Smooth muscle cell (in vitro differentiated cells): ENCODE data around the gene FOSL2. TPM values are rescaled to one million over a fixed set of nuclear protein-coding genes. Genes with fewer than 3 reads are reported as not detected.

Experiments used
- DNase-seq: peaks from one replicate; lab custom pipeline; 2025; ENCODE audit not compliant: unreplicated experiment; lab: John Stamatoyannopoulos, UW
- H2AFZ ChIP-seq: fragments of 200-600 bp; sonication (generic); 2 replicates; pipeline ENCODE4 v1.6.0; 2016; ENCODE audit warnings: antibody characterized with exemption, low read depth, mild to moderate bottlenecking
- H3F3A ChIP-seq: fragments of 200-600 bp; sonication (generic); 2 replicates; pipeline ENCODE4 v1.6.0; 2017; ENCODE audit warnings: antibody characterized with exemption, low read depth
- H3K27ac ChIP-seq: fragments of 200-600 bp; sonication (generic); 2 replicates; pipeline ENCODE4 v1.5.1; 2016; ENCODE audit warnings: low read depth, mild to moderate bottlenecking
- H3K27me3 ChIP-seq: fragments of 200-600 bp; sonication (generic); 2 replicates; pipeline ENCODE4 v1.6.1; 2016; ENCODE audit warnings: low read depth, mild to moderate bottlenecking
- H3K36me3 ChIP-seq: fragments of 200-600 bp; sonication (generic); 2 replicates; pipeline ENCODE4 v1.5.1; 2016; ENCODE audit warnings: low read depth
- H3K4me1 ChIP-seq: fragments of 200-600 bp; sonication (generic); 2 replicates; pipeline ENCODE4 v1.5.1; 2016; ENCODE audit warnings: low read depth
- H3K4me2 ChIP-seq: fragments of 200-600 bp; sonication (generic); 2 replicates; pipeline ENCODE4 v1.6.0; 2016; ENCODE audit warnings: mild to moderate bottlenecking
- H3K4me3 ChIP-seq: fragments of 200-600 bp; sonication (generic); 2 replicates; pipeline ENCODE4 v1.5.1; 2016; ENCODE audit warnings: mild to moderate bottlenecking
- H3K79me2 ChIP-seq: fragments of 200-600 bp; sonication (generic); 2 replicates; pipeline ENCODE4 v1.6.0; 2016; ENCODE audit warnings: low read depth, mild to moderate bottlenecking
- H3K9ac ChIP-seq: fragments of 200-600 bp; sonication (generic); 2 replicates; pipeline ENCODE4 v1.6.0; 2016; ENCODE audit warnings: low read depth
- H3K9me3 ChIP-seq: fragments of 200-600 bp; sonication (generic); replicated peaks from 2 replicates; pipeline ENCODE4 v1.5.1; 2016; ENCODE audit warnings: low read depth
- H4K20me1 ChIP-seq: fragments of 200-600 bp; sonication (generic); 2 replicates; pipeline ENCODE4 v1.6.0; 2016; ENCODE audit warnings: low read depth
- WGBS: methylation state at CpG from one replicate; pipeline ENCODE4 v1.1.7; 2016; ENCODE audit warnings: low lambda C conversion rate; 5-methylcytosine and 5-hydroxymethylcytosine counted together
- polyA plus RNA-seq: library from polyadenylated mRNA; unstranded; fragments of >200 nt; fragmentation: Nextera tagmentation; extraction: Ambion mirVana; gene quantifications from 2 replicates; pipeline ENCODE4 v1.2.1, GENCODE V29; 2016
- total RNA-seq: library from RNA; depleted of rRNA; stranded (reverse); fragments of >200 nt; gene quantifications from 2 replicates; pipeline ENCODE4 v1.2.3, GENCODE V29; 2014
- TF ChIP-seq, protein P1 (sequence below): fragments of 200-600 bp; sonication (generic); IDR thresholded peaks from 2 replicates; pipeline ENCODE4 v1.5.1; 2017; ENCODE audit warnings: borderline replicate concordance, mild to moderate bottlenecking, antibody characterized with exemption; ENCODE audit not compliant: insufficient read depth, poor library complexity, severe bottlenecking

FOSL2 gene
- total and polyA plus RNA-seq, 2 experiments from 2014 or later: 70.8 to 106 TPM

DNA sequence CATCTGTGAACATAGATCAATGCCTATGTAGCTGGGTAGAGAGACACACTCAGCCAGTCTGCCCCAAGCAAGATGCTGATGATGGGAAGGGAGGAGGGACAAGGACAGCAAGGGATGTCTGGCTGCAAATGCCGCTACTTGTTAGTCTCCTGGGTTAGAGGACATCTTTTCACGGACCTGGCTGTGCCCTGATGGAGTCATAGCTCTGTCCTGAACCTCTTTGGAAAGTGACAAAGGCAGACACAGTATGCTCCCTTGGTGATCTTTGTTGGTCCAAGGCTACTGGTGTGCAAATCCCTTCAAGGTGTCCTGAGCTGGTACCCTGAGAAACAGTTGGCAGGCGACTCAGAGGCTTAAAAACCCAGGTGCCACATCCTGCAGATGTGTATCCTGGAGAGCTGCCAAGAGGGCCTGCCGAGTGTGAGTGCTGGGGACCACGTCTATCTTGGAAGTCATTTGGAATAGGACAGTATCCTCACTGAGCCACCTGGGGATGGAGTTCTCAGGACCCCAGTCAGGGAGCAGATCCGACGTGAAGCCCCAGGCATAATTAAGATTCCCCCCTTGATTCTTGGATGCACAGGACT, 10.8 kb downstream of the FOSL2 start:
- Histone ChIP-seq H2AFZ (no peak overlapping the region), H3K27me3 (no peaks in the 10 kb centered on the region), H3K9ac (no peak overlapping the region), H3K4me1 (peaks cover 17% of the 10 kb centered on the region), H3K36me3 (peaks cover 3% of the 10 kb centered on the region), H3K27ac (peak overlapping the region; percentile 99), H4K20me1 (peaks cover 100% of the 10 kb centered on the region), H3K4me2 (no peak overlapping the region), H3F3A (peaks cover 39% of the 10 kb centered on the region), H3K9me3 (no peaks in the 10 kb centered on the region), H3K4me3 (no peak overlapping the region), H3K79me2 (peaks cover 100% of the 10 kb centered on the region)
- DNase-seq: no peak
- 82% methylated on average over 7 of the region's 7 CpGs for WGBS
- TF ChIP-seq, protein P1, sequence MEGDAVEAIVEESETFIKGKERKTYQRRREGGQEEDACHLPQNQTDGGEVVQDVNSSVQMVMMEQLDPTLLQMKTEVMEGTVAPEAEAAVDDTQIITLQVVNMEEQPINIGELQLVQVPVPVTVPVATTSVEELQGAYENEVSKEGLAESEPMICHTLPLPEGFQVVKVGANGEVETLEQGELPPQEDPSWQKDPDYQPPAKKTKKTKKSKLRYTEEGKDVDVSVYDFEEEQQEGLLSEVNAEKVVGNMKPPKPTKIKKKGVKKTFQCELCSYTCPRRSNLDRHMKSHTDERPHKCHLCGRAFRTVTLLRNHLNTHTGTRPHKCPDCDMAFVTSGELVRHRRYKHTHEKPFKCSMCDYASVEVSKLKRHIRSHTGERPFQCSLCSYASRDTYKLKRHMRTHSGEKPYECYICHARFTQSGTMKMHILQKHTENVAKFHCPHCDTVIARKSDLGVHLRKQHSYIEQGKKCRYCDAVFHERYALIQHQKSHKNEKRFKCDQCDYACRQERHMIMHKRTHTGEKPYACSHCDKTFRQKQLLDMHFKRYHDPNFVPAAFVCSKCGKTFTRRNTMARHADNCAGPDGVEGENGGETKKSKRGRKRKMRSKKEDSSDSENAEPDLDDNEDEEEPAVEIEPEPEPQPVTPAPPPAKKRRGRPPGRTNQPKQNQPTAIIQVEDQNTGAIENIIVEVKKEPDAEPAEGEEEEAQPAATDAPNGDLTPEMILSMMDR: no peak

DNA sequence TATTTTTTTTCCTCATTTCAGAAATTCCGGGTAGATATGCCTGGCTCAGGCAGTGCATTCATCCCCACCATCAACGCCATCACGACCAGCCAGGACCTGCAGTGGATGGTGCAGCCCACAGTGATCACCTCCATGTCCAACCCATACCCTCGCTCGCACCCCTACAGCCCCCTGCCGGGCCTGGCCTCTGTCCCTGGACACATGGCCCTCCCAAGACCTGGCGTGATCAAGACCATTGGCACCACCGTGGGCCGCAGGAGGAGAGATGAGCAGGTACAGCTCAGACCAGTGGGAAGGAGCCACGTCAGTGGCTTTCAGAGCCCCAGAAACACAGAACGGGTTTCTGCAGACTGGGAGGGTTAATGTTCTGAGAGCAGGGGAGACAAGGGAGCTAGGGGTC, 11.4 kb downstream of the FOSL2 start:
- H3K9me3 ChIP-seq: no peaks in the 10 kb centered on the region
- H3K4me1 ChIP-seq: peaks cover 17% of the 10 kb centered on the region
- WGBS: 97% methylated on average over 11 of the region's 11 CpGs
- no peaks in the 10 kb centered on the region for H3K27me3 ChIP-seq
- peaks cover 100% of the 10 kb centered on the region for H4K20me1 ChIP-seq
- TF ChIP-seq, protein P1: no peak
- H3K36me3 ChIP-seq: peaks cover 3% of the 10 kb centered on the region
- H2AFZ ChIP-seq: no peak overlapping the region
- no peak for DNase-seq
- peak overlapping the region; percentile 99 for H3K27ac ChIP-seq
- H3K79me2 ChIP-seq: peaks cover 93% of the 10 kb centered on the region
- no peak overlapping the region for H3K9ac ChIP-seq
- peaks cover 45% of the 10 kb centered on the region for H3F3A ChIP-seq
- H3K4me2 ChIP-seq: no peak overlapping the region
- H3K4me3 ChIP-seq: no peak overlapping the region

DNA sequence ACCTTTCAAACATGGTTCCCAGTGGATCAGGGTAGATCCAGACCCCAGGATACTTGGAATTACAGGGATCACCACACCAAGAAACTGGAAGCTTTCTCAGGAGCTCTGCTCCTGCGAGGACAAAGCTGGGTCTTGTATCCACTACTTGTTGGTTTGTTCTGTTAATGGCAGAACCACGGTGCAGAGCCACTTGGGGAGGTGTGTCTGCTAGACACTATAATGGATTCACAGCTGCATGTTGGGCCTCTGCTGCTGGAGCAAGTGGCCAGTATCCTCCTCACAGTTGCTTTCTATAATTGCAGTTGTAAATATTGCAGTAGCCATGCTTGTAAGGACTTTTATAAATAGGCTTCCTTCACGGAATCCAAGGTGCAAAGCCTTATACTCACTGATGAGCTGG, 12.9 kb downstream of the FOSL2 start:
- WGBS: 87% methylated on average over 3 of the region's 3 CpGs
- Histone ChIP-seq H3K4me1 (peaks cover 5% of the 10 kb centered on the region), H3K4me2 (no peak overlapping the region), H3K36me3 (peaks cover 6% of the 10 kb centered on the region), H3F3A (peaks cover 46% of the 10 kb centered on the region), H3K9ac (no peak overlapping the region), H3K79me2 (peaks cover 79% of the 10 kb centered on the region), H2AFZ (no peak overlapping the region), H3K27me3 (no peaks in the 10 kb centered on the region), H3K27ac (peak overlapping the region; percentile 36), H3K4me3 (no peak overlapping the region), H3K9me3 (no peaks in the 10 kb centered on the region), H4K20me1 (peaks cover 100% of the 10 kb centered on the region)
- TF ChIP-seq, protein P1: no peak
- no peak for DNase-seq
